SKM-1 (cell line): ENCODE measurements around the gene CALML6.
"Not testable (repeated sequence)": the region's sequence is repeated elsewhere in the genome, so short reads cannot be mapped to it uniquely, and the experiment has no call there.

Experiments used
- DNase-seq: peaks from one replicate; lab custom pipeline; 2025; ENCODE audit not compliant: unreplicated experiment; lab: John Stamatoyannopoulos, UW

The CALML6 gene

DNA sequence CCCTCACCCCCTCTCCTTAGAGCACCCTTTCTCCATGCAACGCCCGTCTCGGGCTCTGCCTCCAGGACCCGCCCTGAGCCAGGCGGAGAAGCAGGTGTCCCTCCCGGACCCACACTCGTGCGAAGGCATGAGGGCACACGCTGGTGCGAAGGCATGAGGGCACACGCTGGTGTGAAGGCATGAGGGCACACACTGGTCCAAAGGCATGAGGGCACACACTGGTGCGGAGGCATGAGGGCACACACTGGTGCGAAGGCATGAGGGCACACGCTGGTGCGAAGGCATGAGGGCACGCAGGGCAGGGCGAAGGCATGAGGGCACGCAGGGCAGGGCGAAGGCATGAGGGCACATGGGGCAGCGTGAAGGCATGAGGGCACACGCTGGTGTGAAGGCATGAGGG lies 9.8 kb downstream of the CALML6 start:
- DNase-seq: no peak

DNA sequence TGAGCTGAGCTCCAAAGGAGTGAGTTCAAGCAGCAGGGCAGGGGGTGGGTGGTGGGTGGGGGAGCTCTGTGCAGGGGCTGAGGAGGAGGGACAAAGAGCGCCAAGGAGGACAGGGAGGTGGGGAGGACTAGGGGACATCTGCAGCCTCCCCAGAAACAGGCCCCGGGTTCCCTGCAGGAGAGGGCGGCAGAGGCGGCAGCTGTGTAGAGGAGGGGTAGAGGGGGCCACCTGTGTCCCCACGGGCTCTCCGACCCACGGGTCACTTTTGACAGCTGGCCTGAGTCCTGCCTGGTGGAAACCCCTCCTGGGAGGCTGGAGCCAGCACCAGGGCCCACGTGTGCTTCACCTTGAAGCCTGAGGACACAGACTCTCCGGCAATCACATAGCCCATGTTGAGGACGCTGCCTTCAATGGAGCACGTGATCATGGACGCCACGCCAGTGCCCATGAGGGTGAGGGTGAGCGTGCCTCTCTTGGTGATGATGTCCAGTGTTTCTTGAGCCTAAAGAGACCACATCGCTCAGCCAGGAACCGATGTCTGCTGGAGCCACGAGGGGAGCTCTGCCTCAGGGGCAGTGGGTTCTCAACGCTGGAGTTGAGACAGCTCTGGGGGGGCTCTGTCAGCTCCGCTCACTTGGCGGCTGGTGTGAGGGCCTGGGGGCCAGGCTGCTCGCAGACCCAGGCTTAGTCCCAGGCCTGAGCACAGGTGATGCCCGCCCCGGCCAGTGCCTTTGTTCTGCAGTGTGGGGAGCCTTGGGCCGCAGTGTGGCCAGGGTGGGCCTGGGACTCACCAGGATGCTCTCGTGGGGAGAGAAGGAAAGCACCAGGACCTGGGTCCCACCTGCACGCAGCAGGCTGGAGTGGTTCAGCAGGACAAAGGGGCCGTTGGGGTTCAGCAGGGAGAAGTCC lies 10.6 kb downstream of the CALML6 start:
- DNase-seq: no peak

DNA sequence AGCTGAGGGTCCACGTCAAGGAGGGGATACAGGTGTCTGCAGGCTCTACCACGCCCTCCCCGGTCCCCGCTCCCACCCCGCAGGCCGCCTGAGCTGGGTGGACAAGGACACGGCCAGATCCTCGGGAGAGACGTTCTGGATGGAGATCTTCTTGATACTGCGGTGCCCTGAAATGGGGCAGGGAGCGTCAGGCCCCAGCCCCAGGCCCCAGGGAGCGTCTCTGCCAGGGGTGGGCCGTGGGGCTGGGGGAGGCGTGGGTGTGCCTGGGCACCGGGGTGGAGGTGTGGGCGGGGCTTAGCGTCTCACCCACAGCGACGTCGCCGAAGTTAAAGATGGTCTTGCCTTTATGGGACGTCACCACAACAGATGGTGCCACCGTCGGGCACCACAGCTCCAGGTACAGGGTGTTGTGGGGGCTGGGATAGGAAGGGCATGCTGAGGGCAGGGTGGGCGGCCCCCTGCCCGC lies 11.3 kb downstream of the CALML6 start:
- DNase-seq: no peak

DNA sequence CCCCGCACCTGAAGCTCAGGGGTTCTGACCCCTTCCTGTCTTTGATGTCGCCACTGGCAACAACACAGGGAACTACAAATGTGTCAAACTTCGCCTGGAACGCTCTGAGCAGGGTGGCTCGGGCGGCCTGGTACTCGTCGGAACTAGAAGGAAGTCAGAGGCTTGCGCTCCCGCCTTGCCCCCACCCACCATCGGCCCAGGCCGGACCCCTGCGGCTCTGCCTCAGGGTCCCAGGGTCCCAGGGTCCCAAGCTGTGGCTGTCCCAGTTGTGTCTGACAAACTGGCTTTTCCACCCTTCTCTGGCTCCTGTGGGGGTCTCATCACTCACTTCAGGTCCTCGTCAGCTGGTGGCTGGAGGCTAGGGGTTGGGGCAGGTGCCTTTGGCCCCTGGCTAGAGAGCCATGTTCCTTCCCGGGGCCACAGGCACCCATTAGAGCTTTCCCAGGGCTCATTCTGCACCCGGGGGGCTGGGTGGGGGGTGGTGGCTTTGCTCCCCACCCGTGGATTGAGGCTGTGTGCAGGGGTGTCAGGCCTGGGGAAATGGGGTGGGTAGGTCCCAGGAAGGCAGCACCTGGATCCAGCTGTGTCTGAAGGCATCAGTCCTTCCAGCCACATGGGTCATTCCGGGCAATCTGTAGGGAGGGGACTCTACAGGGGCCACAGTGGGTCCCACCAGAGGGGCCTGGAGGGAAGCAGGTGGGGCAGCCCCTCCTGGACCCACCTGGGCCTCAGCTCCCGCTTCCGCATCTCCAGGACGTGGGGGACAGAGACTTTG lies 12.0 kb downstream of the CALML6 start:
- DNase-seq: no peak

DNA sequence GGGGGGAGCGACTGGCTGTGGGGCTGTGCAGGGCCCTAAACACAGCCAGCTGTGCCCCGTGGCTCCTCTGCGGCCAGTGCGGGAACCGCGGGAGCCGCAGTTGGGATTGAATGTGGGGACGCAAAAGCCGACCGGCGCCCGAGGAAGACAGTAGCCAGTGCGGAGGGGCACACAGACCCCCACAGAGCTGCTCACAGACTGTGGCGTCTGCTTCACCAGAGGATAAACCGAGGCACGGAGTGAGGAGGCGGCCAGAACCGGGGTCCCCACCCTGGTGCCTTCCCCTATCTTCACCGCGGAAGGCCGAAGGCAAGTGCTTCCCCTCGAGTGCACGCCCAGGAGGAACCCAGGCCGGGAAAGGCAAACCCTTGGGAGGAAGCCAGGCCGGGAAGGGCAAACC lies 12.7 kb downstream of the CALML6 start:
- DNase-seq: no peak

DNA sequence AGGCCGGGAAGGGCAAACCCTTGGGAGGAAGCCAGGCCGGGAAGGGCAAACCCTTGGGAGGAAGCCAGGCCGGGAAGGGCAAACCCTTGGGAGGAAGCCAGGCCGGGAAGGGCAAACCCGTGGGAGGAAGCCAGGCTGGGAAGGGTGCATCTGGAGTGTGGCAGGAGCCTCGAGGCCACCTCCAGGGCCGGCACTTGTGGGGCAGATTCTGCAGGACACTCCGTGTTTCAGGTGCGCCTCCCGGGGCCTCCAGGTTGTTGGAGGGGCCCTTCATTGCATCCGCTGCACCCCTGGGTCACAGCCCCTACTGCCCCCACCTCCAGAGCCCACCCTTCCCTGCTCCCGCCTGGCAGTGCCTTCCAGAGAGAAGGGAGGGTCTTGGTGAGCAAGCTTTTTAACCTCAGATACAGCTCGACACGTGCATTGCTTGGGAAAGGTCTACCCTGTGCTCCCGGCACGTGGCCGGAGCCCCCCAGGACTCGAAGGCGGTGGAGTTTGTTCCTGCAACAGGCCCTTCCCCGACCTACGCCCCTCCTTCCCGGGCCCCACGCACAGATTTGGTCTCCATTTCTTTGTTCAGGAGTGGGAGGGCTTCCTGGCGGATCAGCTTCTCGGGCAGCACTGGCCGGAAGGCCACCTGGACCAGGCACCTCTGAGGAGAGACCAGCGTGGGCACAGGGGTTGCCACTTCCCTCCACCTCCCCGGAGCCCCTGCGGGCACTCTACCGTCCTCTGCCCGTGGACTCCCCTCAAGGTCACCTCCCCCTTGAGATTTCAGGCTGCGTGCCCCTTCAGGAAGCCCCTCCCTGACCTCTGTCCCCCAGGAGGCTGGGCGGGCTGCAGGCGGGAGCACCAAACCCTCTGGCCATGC lies 13.4 kb downstream of the CALML6 start:
- DNase-seq: no peak

DNA sequence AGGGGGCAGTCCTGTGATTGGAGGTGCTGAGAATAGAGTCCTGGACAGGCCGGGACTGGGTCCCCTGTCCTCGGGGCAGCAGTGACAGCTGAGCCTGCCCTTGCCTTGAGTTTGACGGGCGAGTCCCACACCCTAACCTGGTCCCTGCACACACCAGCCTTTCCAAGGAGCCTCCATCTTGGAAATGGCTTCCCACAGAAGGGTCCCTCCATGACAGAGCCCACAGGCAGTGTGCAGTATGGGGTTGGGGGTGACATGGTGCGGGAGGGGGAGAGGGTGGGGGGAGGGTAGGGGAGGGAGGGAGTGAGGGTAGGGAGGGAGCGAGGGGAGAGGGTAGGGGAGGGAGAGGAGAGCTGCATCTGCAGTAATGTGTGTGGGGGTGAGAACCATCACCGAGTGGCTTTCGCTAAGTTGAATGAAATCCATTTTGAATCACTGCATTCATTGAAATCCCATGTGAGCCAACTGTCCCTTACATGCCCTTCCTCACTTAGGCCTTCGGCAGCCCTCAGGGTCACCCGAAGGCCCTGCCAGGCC lies 14.1 kb downstream of the CALML6 start:
- DNase-seq: no peak

DNA sequence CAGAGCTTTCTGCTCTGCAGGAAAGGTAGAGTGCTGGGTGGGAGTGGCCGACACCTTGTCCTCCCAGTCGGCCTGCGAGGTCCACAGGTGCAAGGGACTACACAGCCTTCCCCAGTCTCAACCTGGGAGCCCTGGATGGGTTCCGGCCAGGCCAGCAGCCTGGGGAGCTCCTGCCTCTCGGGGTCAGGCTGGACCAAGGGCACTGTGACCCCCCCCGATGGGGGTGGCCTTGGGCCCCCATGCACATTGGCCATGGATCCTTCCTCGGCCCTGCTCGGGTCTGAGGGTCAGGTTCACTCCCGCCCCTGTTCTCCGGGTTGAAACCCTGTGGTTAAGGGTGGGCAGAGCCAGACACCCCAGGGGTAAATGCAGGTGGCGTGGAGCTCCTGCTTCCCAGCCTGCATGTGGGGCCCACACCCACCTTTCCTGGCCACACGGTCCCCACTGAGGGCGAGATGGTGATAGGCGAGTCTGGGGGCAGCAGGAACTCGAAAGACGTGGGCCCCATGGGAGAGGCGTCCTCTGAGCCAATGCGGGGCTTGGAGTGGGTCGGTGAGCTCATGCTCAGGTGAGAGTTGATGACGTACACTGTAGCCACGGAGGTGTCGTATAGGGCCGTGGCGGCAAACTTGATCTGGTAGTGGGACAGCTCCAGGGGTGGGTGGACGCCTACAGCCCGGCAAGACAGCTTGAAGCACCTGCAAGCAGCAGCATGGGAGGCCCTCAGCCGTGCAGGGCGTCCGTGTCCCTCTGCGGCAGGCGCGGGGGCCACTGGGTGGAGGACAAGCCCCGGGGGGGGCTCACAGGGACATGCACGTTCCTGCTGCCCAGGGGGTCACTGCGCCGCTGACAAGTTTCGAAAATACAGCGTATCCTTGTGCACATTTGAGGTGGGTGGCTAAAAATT lies 14.8 kb downstream of the CALML6 start:
- no peak for DNase-seq

DNA sequence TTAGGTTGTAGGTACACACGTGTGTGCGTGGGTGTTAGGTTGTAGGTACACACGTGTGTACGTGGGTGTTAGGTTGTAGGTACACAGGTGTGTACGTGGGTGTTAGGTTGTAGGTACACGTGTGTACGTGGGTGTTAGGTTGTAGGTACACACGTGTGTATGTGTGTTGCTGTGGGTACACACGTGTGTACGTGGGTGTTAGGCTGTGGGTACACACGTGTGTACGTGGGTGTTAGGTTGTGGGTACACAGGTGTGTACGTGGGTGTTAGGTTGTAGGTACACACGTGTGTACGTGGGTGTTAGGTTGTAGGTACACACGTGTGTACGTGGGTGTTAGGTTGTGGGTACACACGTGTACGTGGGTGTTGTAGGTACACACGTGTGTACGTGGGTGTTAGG lies 19.8 kb downstream of the CALML6 start:
- DNase-seq: not testable (repeated sequence)

DNA sequence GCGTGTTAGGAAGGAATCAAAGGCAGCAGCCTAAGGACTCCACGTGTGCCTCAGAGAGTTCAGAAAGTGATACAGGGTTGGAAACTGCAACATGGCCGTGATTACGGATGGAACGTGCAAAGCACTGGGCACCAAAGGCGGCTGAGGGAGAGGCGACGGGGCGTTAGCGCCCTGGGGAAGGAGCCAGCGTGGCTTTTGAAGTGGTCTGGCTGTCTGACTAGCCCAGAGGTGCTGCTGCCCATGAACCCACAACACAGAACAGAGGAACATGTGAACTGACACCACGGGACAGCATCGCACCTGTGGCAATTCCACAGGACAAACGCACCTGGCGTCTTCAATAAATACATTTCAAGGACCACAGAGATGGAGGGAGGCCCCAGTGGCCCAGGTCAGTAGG lies 22.0 kb downstream of the CALML6 start:
- DNase-seq: no peak

DNA sequence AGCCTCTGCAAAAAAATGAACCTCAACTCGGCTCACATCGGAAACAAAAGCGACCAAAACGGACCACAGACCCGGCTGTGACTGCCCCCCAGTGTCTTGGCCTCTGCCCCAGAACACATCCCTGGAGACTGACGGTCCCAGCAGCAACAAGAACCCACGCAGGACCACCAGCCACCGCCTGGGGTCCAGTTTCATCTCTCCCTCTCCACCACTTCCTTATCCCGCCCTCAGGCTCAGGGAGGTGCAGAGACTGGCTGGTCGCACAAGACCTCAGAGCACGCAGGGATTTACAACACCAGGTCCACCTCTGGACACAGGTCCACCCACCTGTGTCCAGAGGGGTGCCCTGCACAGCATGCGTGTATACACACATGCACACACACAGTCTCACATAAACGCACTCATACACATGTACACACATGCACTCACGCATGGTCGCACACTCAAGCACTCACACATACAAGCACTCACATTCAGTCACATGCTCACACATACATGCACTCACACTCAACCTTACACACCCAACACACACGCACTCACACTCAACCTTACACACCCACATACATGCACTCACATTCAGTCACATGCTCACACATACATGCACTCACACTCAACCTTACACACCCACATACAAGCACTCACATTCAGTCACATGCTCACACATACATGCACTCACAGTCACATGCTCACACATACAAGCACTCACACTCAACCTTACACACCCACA lies 22.7 kb downstream of the CALML6 start:
- DNase-seq: no peak

DNA sequence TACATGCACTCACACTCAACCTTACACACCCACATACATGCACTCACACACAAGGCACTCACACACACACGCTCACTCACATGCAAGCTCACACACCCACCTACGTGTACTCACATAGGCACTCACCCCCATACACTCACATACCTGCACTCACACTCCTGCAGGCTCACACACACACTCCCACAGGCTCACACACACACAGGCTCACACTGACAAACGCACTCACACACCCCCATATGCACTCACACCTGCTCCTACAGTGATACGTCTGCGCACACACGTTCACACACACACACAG lies 23.2 kb downstream of the CALML6 start:
- DNase-seq: no peak

DNA sequence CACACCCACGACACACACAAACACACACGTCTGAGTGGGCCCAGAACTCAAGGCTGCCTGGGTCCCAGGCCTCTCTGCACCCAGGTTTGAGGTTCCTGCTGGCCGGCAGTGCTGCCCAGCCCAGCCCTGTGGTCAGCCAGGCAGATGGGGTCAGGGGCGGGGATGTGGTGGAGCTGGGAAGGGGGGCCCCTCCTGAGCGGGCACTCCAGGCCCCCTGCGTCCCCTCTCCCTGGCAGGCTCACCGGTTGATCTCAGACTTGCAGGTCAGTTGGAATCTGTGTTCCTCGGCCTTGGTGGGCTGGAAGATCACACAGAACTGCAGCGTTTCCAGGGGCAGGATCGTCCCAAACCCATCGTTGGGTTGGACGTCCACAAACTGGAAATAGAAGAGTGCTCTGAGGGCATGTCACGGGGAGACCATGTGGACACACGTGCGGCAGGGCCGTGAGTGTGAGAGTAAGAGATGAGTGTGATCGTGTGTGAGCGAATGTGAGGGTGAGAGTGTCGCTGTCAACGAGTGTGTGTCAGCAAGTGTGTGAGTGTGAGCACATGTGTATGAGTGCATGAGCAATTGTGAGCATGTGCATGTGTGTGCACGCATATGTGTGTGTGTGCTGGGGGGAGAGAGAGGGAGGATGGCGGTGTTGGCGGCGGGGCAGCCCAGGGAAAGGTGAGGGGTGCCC lies 23.7 kb downstream of the CALML6 start:
- no peak for DNase-seq

DNA sequence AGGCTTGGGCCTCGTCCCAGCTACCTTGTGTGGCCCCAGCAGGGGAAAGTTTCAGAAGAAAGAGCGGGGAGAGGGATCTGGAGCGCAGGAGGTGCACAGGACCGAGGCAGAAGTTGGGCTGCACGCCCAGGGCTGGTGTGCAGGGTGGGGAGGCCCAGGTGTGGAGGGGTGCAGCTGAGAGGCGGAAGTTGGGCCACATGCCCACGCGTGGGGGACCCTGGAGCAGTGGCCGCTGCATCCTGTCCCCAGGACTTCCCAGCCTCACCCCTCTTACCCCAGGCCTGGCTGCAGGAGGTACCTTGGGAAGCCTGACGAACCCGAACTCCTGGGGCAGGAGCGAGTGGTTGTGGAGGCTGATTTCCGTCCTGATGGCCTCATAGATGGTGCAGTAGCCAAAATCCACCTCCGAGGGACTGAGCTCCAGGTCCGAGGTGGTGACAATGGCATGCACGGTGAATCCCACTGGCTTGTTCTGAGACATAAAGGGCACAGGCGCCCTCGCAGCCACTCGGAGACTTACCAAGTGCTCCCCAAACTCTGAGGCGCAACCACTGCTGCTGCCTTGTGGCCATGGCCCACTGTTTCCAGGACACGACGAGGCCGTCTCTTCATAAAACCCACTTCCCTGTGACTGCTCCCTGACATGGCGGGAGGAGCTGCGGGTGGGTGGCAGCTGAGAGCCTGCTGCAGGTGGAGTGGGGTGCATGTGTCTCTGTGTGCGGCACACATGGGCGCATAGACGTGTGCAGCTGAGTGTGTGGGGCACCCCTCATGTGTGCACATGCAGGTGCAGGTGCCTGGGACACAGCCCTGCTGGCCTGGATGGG lies 24.4 kb downstream of the CALML6 start:
- DNase-seq: no peak

DNA sequence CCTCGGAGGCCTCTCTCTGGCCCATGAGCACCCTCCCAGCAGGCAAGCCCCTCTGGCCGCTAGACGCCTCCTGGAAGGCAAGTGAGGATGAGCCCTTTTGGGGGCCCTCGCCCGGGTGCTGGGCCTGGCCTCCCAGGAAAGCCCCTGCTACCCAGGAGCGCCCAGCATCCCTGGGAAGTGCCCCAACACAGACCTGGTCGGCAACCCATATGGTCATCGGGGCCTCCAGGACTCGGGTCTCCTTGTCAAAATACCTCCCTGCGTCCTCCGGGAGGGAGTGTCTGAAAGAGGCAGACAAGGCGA lies 25.0 kb downstream of the CALML6 start:
- DNase-seq: no peak

DNA sequence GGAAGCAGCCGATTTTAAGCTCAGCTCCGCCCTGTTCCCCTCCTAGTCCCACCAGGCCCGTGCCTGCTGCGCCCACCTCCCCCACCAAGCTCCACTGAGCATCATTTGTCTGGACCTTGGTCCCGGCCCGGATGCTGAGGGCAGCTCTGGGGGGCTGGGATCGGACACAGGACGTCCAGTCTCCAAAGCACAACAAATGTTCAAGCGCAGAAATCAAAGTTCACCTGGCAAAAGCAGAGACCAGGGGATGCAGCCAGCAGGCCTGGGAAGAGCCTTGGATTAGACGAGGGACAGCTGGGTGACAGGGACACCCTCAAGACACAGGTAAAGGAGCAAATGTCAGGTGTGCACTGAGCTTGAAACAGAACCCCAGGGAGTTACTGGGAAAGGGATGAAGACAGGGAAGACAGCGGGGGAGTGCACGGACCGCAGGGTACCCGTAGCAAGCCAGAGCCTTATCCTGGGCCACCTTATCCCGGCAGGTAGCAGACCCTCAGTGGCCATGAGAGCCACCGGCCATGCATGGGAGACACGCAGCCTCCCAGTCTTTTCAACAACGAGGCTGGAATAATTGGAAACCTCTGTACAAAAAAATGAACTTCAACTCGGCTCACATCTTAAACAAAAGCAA lies 26.3 kb downstream of the CALML6 start:
- DNase-seq: no peak

DNA sequence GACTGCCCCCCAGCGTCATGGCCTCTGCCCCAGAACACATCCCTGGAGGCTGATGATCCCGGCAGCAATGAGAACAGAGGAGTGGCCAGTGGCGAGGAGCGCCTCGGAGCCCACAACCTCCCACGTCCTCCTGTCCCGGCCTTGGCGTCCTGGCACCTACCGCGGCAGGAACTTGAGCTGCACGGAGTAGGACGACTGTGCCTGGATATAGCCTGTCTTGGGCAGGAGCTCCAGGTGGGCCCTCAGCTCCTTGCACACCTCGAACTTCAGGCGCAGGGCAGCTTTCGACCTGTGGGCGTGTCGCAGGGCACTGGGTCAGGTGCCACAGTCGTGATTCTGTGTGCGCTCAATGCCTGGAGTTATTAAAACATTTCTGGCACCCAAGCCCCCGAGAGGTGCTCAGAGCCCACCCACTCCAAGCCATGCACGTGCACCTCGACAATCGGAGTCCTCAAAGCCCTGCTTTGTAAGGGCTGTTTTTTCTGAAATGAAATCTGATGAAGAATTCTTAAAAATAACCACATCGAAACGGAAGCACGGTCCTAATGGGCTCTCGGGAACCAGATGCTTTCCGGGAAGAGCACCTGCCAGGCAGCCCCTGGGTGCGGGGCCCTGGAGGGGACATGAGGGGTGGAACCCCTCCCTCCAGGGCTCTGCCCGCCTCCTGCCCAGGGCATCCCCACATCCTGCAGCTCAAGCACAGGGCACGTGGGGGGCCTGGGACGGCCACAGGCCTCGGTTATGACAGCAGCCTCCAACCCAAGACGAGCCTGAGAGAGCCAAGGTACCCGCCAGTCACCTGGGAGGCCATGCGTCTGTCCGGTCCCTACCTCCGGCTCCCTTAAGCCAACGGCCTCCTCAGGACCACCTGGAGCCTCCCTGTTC lies 27.1 kb downstream of the CALML6 start:
- no peak for DNase-seq
